Measurements from ENCODE around the gene ANKMY1. TPM values are rescaled to one million over a fixed set of nuclear protein-coding genes. Genes with fewer than 3 reads are reported as not detected.

The ANKMY1 gene
- total RNA-seq, 1 donor from 2014 or later = 11.4 TPM

DNA sequence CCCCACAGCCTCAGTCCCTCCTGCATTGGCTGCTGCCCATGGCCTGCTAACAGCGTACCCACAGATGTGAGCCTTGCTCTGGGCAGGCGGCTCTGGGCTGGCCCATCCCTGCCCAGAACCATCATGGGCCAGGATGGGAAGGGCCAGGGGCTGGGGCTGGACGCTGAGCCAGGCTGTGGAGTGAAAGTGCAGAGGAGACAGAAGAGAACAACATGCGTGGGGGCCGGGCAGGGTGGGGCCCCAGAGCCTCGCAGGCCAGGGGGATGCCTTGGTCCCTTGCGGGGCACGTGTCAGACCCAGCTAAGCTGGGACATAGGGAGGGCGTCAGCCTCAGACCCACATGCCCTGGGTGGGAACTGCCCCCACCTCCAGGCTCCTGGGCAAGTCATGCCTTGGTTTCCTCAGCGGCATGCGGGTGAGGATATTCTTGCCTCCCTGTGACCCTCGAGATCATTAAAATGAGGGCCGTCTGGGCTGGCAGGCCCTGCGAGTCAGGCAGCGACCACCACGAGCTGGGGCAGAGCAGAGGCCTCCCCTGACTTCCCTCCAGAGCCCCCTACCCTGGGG, 95.0 kb downstream of the ANKMY1 start:
- DNase-seq (ENCODE audit: low spot score) = peak; percentile 82

GRCh38 chr2:240462073-240462706, 95.6 kb downstream of the ANKMY1 start:
- DNase-seq (ENCODE audit: low spot score) = peak; percentile 85

DNA sequence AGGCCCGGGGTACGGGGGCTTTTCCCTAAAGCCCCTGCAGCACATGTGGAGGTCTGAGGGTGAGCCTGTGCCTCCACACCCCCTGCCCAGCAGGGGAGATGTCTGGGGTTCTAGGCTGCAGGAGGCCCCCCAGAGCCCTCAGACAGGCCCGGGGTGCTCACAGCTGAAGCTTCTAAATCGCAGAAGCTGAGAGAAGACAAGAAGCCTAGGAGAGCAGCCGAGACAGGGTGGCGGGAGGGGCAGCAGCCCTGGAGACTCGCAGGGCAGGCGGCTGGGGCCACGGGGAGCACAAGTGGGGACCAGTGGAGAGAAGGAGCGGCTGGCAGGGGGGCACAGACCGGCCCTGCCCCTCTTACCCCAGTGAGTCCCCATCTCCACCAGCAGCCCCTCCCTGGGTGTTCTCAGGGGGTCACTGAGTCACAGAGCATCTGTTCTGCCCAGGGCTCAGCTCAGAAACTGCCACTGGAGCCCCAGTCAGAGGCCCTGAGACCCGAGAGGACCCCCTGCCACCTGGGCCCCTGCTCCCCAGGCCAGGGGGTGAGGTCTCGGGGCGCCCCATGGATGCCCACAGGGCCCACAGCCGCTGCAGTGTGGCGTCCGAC, 96.2 kb downstream of the ANKMY1 start:
- DNase-seq (ENCODE audit: low spot score) = peak; percentile 78

- DNase-seq (ENCODE audit: low spot score) = peak; percentile 85
These were observed 96.9 kb downstream of the ANKMY1 start for GRCh38 chr2:240460781-240461431.

- DNase-seq (ENCODE audit: low spot score) = no peak
These were observed 97.5 kb downstream of the ANKMY1 start for GRCh38 chr2:240460253-240460711.

DNA sequence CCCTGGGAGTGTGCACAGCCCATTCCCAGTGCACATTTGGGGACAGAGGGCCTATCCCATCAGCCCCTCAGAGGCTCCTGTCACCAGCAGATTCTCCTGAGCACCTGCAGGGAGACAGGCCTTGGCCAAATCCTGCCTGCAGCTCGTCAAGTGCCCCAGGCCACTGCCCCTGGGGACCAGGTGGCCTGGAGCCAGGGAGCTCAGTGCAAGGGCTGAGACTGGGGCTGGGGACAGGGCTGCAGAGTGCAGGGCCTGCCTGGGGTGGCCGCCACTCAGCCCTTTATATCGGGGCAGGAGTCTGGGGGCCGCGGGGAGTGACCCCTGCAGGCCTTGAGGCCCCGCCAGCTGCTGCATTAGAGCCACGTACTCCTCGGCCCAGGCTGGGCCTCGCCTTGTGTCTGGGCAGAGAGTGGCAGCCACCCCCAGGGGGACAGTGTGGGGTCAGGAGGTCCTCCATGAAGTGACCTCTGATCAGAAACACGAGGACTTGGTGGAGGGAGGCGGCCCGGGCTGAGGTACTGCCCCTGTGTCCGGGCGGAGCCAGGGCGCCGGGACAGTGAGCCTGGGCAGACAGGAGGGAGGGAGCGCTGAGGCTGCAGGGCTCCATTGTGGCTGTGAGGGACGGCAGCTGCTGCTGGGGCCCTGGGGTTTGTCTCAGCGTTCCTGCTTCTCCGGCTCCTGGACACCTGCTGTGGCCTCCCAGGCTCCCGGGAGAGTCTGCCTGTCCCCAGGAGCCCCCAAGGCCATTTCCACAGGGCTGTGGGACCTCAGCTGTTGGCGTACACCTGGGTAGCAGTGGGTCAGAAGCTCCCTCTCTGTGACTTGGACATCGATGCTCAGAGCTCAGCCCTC, 98.2 kb downstream of the ANKMY1 start:
- DNase-seq (ENCODE audit: low spot score) = no peak

DNA sequence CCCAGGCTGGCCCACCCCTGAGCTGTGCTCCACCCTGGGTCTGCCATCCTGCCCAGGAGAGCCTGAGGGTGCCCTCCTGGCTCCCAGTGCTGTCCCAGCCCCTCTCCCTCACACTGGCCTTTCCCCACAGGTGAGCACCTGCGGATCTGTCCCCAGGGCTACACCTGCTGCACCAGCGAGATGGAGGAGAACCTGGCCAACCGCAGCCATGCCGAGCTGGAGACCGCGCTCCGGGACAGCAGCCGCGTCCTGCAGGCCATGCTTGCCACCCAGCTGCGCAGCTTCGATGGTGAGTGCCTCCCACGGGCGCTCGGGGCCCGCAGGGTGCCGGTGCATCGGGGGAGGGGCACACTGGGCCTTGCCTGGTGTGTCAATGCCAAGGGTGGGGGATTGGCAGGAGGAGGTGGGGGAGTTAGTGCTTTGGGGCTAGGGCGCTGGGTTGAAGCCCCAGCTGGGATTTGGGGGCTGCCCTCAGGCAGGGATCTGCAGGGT, 98.8 kb downstream of the ANKMY1 start:
- DNase-seq (ENCODE audit: low spot score) = no peak

DNA sequence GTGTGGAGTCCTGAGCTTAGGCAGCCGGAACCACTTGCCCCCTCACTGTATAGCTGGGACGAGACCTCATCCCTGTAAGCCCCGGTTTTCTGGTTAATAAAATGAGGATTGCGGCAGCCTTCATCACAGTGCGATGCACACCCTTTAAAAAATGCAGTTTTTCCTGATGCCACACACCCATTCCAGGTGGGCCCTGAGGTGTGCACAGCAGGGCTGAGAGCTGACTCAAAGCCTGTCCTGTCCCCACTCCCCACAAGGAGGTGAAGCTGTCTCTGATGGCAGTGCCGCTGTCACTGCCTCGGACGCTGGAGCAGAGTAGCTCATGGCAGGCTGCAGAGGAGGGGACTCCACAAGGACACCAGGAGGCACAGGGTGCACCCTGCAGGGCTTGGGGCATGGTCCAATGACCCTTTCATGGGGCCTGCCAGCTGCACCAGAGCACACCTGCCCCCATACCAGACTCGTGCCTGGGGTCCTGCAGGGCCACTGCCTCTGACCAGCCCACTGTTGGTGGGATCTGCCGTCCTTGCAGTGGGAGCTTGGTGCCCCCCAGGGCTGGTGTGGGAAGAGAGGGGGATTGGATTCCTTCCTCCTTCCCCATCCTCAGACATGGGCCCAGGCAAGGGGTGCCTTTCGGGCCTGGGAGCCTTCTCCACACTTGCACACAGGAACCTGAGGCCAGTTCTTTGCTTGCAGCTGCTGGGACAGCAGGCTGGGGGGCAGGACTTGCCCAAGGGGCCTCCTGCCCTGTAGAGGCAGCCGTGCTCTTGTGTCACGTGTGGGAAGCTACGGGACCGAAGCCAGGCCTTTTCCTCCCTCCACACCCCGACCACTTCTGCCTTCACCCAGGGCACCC, 99.5 kb downstream of the ANKMY1 start:
- DNase-seq (ENCODE audit: low spot score) = no peak

DNA sequence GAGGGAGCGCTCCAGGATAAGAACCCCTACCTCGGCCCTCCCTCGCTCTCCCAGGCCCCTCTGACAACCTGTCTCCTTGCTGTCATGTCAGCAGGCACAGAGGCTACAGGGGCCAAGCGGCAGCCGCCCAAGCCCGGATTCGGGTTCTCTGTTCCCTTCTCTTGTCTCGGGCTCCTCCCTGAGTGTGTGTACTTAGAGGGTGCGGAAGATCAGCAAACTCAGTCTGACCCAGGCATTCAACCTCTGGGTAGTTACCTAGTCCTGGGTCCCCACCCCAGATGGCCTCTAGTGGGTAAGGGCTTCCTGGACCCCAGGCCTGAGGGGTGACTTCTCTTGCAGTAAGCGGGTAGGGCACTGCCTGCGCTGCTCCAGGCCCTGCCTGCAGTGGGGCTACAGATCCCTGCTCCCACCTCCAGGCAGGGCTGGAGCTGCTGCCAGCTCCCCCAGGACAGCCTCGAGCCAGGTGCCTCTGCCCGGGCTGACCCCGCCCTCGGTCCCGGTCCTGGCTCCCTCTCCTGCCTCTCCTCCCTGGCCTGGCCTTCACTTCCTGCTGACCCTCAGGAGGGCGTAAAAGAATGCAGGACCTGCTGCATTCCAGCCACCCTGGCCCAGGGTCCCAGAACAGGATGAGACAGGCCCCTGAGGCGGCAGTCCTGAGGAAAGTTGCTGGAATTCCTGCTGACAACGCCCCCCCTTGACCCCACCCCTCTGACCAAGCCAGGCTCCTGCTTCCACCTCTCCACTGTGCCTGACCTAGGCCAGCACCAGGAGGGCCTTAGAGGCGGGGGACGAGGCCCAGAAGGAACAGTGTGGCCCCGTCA, 100.4 kb downstream of the ANKMY1 start:
- no peak for DNase-seq (ENCODE audit: low spot score)

DNA sequence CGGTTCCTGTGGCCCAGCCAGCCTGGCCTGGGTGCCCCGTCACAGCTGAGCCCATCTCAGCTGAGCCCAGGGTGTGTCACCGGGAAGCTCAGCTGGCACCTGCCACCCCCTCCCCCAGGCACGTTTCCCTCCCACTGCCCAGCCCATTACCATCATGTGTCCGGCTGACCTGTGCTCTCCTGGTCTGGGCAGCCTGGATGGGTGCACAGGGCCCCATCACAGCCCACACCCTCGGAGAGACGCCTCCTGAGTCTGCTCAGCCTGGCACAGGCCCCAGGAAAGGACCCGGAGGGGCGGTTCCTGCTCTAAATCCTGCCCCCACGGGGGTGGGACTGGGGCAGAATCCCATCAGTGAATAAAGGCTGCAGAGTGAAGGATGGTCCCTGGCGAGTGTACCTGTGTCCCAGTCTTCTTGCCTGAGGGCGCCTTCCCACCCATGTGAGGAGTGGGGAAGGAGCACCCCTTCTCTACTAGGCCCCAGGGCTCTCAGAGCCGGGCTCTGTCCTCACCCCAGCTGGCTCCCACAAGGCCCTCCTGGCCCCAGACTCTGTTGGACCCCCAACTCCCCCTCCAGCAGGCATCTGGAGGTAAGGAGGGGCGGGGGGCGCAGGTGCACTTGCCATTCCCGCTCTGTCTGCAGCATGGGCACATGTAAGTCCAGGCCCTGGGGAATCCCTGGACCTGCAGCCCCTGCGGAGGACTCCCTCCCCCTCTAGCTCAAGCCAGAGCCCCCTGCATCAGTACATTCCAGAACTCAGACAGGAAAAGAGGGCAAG, 101.2 kb downstream of the ANKMY1 start:
- no peak for DNase-seq (ENCODE audit: low spot score)

DNA sequence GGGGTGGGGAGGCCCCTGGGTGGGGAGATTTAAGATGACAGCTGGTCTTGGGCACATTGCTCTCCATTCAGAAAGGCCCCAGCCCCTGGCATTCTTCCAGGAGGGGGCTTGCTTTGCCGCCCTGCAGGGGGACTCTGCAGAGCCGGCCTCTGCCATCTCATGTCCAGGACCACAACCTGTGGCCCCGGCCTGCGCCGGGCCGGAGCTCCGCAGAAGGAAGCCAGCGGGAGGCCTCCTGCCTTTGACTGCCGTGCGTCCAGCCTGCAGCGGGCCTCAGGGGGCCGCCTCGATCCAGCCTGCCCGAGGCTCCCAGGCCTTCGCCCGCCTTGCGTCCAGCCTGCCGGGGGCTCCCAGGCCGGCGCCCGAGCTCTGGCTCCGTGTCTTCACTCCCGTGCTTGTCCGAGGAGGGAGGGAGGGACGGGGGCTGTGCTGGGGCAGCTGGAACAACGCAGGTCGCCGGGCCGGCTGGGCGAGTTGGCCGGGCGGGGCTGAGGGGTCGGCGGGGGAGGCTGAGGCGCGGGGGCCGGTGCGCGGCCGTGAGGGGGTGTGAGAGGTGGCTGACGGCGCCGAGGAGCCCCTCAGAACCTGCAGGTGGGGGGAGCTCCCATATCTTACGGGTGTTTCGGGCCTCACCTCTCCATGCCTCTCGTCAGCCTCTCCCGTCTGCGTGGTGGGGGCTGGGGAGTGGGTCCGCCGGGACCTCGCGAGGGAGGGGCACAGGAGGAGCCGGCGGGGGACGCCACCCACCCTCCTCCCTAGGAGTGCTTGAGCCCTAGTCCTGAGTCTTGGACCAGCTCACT, 101.9 kb downstream of the ANKMY1 start:
- DNase-seq (ENCODE audit: low spot score) = no peak

DNA sequence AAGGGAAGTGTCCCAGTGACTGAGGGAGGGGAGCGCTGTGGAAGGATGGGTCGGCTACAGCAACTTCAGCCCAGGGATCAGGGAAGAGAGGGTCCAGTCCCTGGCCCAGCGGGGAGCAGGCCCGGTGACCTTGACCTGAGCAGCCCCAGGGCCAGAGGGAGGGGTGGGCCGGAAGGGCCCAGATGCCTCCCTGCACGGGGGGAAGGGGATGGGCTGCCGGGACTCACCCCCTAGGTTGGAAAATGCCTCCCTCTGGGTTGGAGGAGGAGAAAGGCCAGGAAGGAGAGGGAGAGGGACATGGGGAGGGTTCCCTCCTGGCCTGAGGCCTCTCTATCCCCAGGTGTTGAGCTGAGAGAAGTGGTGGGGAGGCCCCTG, 102.5 kb downstream of the ANKMY1 start:
- DNase-seq (ENCODE audit: low spot score) = no peak

DNA sequence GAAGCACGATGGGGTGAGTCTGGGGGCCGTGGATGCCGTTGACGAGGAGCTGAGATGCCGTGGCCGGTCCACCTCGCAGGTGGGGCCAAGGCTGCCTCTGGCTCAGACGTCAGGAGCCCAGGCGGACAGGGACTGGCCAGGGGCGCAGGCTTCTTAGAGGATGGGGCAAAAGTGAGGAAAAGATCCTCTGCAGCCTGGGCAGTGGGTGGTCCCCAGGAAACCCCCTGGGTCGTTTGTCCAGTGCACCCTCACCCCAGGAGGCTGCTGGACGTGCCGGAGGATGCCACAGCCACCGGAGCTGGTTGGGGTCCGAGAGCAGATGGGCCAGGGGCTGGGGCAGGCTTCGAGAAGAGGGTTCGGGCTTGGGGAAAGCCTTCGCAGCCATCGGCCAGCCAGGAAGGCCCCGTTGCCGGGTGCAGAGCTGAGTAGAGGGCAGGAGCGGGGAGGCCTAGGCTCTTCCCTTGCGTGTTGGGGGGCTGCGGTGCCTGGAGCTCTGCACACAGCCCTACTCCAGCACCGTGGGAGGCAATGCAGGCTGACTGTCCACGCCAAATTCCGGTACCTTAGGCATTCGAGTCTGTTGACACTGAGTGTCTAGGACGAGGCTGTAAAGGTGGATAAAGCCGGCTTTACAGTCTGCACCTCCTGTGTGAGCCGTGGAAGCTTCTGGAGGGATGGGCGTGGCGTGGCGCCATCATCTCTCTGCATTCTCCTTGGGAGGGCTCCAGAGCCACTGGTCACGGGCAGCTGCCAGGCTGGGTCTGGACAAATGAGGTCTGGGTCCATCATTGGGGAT, 103.5 kb downstream of the ANKMY1 start:
- DNase-seq (ENCODE audit: low spot score) = no peak

DNA sequence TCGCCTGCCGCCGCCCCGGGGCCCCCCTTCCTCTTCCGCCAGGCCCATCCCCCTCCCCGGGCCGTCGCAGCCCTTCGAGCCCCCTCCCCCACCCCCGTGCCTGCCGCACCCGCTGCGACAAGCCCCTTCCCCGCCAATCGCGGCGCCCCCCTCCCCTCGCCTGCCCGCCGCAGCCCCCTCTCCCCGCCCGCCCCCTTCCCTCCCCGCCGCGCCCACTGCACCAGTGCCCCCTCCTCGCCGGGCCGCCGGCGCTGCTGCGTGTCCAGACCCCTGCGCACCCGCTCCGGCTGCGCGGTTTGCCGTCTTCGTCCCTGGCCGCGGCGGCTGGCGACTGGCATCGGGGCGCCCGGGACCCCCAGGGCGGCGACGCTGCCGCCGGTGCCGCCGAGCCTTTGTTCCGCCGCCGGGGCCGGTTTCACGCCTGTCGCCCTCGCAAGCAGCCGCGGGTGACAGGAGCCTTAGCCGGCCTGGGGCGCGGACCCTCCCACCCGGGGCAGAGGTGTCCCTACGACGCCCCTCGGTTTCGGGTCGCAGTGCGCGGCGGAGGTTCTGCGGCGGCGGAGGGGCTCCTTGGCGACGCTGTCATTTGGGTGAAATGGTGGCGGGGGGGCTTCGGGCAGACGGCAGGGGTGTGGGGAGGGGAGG, 104.2 kb downstream of the ANKMY1 start:
- no peak for DNase-seq (ENCODE audit: low spot score)

DNA sequence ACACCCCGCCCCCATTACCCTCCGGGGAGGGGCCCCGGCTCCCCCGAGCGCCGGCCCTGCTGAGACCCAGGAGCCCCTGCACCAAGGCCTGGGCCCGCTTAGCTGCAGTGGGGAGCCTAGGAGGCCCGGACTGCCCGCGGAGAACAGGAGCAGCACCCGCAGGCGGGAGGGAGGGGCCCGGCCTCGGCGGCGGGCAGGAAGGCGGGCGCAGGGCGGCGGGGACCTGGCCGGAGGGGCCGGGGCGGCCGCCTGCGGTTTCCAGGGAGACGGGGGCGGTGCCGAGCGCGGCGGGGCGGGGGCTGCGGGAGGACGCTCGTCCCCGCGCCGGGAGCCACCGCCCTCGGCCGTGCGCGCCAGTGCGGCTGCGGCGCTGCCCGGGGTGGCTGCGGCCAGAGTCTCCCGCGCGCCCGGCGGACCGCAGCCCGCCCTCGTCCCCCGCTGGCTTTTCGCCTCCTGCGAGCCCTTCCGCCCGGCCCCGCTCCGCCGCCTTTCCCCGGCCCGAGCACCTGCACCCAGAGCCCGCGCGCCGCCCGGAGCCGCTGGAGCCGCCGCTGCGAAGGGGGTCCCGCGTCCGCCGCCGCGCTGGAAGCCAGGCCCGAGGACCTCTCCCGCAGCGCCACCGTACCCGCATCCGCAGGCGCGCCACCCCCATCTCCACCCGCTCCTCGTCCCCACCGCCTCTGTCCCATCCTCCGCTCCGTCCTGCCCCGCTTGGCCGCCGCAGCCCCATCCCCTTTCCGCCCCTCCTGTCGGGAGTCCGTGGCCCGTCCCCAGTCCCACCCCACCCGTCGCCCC, 105.1 kb downstream of the ANKMY1 start:
- DNase-seq (ENCODE audit: low spot score) = no peak

Measured in mesenteric fat pad (tissue), 1 donor.